SIG-M5 (cell line): Measurements from ENCODE around the gene ZNF689.

Experiments
- DNase-seq: peaks from one replicate; lab custom pipeline; 2025; lab: John Stamatoyannopoulos, UW

The ZNF689 gene

GRCh38 chr16:30562021-30562420 is 48.2 kb downstream of the ZNF689 start:
- DNase-seq, result no peak

DNA sequence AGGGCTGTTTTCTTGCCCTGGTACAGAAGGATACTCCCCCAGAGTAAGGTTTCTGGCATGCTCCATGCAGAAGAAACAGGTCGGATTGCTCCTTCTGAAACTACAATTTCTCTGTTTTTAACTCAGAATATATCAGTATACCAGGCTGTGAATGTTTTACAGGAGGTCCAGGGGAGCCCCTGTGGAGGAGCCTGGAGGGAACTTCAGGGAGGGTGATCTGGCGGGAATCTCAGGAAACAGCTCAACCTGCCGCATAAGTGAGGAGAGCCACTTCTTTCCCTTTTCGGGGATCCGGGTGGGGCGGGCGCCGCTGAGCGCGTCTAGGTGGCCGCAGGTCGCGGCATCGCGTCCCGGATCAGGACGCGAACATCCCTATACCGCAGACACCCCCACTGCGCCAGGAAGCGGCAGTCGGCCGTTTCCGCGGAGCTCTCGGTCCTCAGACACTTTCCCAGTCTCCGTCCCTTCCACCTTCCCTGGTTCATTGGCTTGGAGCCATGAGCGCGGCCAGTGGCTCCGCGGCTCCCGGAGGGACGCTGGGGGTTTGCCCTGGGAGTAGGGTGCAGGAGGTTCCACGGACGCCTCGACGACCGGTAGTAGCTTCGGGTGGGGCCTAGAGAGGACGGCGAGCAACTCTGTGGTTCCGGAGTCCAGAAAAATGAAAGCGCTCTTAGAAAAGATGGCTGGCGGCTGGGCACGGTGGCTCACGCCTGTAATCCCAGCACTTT is 48.9 kb downstream of the ZNF689 start:
- no peak for DNase-seq

GRCh38 chr16:30559690-30560089 is 50.5 kb downstream of the ZNF689 start:
- no peak for DNase-seq

DNA sequence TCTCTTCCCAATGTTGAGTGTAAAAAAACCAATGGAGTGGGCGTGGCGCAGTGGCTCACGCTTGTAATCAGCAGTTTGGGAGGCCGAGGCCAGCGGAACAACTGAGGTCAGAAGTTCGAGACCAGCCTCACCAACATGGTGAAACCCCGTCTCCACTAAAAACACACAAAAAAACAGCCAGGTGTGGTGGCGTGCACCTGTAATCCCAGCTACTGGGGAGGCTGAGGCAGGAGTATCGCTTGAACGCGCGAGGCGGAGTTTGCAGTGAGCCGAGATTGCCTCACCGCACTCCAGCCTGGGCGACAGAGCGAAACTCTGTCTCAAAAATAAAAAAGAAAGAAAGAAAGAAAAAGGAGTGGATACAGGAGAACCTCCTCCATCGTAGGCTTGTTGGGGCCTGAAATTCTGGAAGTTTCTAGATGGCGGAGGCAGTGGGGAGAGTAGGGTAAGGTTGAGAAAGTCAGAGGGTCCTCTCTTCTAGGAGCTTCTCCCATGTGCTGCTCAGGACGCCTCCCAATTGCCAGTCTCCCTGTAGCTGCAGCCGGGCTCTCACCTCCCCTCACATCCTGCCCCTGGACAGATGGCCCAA is 51.3 kb downstream of the ZNF689 start:
- no peak for DNase-seq

DNA sequence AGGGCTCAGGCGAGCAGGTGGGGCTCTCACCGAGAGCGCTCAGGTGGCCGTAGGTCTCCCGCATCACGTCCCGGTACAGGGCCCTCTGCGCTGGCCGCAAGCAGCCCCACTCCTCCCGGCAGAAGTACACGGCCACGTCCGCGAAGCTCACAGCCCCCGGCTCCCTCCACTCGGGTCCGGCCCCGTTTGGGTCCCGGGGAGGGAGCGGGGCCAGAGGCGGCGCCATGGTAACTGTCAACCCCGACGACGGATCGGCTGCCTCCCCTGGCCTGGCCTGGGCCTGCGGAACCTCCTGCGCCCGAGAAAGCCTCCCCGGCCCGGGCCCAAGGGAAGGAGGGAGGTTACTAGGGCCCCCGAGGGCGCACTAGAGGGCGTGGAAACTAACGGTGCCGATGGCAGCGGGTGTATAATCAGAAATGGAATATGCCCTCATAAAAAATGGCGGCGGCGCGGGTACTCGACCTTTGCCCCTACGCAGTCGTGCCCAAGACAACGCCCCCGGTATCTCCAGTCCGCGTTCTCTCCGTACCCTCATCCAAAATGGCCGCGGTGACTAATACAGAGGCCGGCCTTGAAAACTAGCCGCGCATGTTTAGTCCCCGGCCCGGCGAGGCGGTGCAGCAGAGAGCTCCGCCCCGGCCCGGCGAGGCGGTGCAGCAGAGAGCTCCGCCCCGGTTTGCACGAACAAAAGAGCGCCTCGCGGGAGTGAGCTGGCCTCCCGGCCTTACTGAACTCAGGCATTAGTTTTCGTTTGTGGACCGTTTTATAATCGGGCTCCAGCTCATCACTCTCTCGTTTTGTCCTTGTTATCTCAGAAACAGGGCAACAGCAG is 52.0 kb downstream of the ZNF689 start, which contains the start of gene ZNF764:
Gene ZNF764 (minus strand): TSS at position 418 of the 832 bp plus-strand sequence. CDS start 192 bp downstream, at position 226.
- DNase-seq, result peak; percentile 74

DNA sequence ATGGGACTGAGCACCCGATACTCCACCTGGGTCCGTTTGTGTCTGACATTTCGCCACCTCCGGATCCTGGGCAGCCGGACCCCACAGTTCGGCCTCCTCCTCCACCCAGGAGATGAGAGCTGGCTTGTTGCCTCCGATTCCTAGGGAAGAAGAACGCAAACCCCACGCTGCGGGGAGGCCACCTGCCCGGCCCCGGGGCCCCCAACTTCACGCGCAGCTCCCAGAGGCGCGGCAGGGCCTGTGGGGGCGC is 52.6 kb downstream of the ZNF689 start:
- DNase-seq, result no peak

GRCh38 chr16:30556125-30556473 is 54.1 kb downstream of the ZNF689 start:
- DNase-seq, result no peak

- no peak for DNase-seq
Measured at GRCh38 chr16:30555315-30556124, 54.7 kb downstream of the ZNF689 start.

DNA sequence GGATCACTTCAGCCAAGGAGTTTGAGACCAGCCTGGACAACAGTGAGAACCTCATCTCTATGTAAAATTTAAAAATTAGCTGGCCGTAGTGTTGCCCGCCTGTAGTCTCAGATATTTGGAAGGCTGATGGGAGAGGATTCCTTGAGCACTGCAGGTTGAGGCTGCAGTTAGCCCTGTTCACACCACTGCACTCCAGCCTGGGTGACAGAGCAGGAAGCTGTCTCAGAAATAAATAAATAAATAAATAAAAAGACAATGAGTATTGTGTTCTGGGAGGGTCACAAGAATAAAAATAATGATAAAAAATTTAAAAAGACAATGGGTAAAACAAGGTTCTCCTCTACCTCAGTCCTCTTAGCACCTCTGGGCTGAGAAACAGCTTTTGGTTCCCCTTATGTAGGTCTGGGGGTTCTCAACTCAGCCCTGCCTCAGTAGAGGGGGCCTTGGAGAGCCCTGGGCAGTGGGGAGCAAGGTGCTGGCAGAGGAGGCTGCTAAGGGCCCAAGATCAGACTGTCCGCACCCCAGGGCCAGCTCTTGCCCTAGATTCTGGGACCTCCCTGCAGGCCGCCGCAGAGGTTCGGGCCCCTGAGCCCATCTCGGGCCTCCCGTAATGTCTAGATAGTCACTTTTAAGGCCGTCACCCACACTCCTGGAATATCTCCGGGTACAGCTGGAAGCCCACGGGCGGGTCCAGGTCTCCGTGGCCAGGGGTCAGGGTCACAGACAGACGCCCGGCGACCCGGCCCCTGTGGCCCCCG is 55.5 kb downstream of the ZNF689 start:
- no peak for DNase-seq

DNA sequence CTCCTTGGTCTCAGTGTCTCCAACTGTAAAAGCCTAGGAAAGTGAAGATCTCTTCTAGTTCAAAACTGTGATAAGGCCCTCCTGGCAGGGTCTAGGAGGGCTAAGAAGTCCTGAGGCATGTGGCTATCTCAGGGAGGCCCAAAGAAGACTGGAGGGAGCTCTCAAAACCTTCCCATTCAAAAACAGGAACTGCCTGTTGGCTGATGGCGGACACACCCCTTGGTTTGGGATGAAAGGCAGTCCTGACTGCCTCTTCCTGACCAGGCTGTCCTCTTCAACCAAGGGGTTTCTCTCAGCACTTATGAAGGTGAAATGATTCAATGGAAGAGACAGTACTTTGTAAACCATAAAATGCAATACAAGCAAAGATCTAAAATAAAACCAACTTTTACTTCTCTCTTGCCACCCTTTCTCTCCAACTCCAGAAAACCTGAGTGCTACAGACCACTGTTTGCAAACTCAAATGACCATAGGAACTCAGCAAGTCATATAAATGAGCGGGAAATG is 56.7 kb downstream of the ZNF689 start:
- no peak for DNase-seq

DNA sequence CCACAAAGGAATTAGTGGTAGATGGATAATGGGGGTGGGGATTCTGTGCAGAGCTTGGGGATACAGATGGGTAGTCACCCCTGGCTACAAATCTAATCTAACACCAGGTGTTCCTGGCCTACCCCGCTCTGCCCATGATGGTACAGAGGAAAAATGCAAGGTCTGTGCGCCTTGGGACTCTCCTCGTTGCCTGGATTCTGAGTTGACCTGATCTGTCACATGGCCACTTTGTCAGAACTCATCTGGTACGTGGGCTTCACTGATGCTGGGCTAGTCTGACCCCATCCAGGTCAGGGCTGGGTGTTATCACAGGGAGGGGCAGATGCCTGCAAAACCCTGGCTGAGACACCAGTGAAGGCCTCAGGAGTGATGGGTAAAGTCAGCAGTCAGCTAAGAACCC is 57.2 kb downstream of the ZNF689 start:
- no peak for DNase-seq
